ENCODE data around the gene ZNF101.
"Not testable (repeated sequence)": the region's sequence is repeated elsewhere in the genome, so short reads cannot be mapped to it uniquely, and the experiment has no call there.

ZNF101 gene

DNA sequence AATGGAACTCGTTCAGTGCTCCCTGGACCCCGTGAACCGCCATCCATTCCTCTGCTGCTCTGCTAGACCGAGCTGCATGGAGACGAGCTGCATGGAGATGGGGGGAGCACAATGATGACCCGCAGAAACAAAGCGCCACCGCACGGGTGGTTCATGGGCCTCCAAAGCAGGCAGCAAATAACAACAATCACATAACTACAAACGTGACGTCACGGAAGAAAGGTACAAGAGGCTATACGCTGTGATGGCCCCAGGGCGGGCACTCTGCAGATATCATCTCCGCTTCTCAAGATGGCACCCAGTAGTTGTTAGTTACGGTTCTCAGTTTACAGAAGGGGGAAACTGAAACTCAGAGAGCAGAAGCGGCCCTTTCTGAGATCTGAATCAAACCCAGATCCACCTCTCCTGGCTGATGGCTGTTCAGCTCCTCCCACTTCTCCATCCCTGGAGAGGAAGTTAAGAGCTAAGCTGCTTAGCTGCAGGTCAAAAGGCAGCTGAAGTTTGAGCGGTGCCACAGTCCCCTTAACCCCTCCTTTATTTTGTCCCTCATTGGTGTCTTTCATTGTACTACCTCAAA, 6.9 kb upstream of the ZNF101 start:
- DNase-seq (ENCODE audit: low read depth), result no peak

GRCh38 chr19:19662344-19662743, 6.3 kb upstream of the ZNF101 start:
- DNase-seq (ENCODE audit: low read depth), result no peak

GRCh38 chr19:19662871-19663255, 5.8 kb upstream of the ZNF101 start:
- no peak for DNase-seq (ENCODE audit: low read depth)

- DNase-seq (ENCODE audit: low read depth), result peak; percentile 92
These were observed 5.2 kb upstream of the ZNF101 start, which contains the start of gene ATP13A1 for GRCh38 chr19:19663256-19664120. Gene ATP13A1 (minus strand): TSS chr19:19663676. CDS start chr19:19663666, 10 bp downstream.

DNA sequence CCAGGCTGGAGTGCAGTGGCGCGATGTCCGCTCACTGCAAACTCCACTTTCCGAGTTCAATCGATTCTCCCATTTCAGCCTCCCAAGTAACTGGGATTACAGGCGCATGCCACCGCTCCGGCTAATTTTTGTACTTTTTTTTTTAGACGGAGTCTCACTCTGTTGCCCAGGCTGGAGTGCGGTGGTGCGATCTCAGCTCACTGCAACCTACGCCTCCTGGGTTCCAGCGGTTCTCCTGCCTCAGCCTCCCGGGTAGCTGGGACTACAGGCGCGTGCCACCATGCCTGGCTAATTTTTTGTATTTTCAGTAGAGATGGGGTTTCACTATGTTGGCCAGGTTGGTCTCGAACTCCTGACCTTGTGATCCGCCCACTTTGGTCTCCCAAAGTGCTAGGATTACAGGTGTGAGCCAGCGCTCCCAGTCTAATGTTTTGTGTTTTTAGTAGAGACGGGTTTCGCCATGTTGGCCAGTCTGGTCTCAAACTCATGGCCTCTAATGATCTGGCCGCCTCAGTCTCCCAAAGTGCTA, 3.2 kb upstream of the ZNF101 start:
- not testable (repeated sequence) for DNase-seq (ENCODE audit: low read depth)

DNA sequence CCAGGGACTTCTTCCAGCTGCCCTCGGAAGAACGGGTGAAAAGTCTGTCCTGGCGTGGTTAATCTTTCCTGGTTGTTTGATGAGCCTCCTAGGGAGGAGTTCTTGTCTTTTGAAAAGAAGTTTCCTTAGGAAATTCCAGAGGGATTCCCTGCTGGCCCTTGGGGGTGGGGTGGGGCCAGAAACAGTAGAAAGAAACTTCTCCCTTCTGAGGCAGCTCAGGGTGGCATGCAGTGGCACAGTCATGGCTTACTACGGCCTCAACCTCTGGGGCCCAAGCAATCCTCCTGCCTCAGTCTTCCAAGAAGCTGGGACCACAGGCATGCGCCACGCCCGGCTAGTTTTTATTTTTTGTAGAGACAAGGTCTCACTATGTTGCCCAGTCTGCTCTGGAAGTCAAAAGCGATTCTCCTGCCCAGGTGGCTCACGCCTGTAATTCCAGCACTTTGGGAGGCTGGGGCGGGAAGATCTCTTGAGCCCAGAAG, 1.5 kb downstream of the ZNF101 start:
- no peak for DNase-seq (ENCODE audit: low read depth)

- no peak for DNase-seq (ENCODE audit: low read depth)
These were observed 4.2 kb downstream of the ZNF101 start for GRCh38 chr19:19672816-19673215.

DNA sequence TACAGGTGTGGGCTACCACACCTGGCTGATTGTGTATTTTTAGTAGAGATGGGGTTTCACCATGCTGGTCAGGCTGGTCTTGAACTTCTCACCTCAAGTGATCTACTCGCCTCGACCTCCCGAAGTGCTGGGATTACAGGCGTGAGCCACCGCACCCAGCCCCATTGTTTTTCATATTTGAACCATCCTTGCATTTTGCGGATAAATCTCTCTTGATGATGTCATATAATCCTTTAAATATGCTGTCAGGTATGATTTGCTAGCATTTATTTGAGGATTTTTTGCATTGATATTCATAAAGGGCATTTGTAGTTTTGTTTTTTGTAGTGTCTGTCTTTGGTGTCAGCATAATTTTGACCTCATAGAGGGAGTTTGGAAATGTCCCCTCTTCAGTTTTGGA, 5.7 kb downstream of the ZNF101 start:
- DNase-seq (ENCODE audit: low read depth), result no peak

DNA sequence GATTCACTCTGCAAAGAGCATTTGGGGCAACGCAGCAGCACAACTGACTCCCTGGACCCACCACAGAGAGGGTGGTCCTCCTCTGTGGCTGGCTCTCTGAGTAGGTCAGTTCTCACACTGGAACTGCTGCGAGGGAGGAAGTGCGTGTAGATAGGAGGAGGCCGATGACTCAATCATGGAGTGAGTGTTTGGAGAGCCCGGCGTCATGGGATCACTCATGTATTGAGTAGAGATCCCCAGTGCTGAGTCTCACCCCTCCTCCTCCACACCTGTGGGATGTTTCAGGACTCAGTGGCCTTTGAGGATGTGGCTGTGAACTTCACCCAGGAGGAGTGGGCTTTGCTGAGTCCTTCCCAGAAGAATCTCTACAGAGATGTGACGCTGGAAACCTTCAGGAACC, 8.9 kb downstream of the ZNF101 start:
- DNase-seq (ENCODE audit: low read depth), result no peak

- DNase-seq (ENCODE audit: low read depth), result no peak
These were observed 10.8 kb downstream of the ZNF101 start for GRCh38 chr19:19679176-19680073.

- not testable (repeated sequence) for DNase-seq (ENCODE audit: low read depth)
These were observed 17.5 kb downstream of the ZNF101 start for GRCh38 chr19:19686119-19686518.

- DNase-seq (ENCODE audit: low read depth), result no peak
These were observed 17.9 kb downstream of the ZNF101 start for GRCh38 chr19:19686580-19686979.

DNA sequence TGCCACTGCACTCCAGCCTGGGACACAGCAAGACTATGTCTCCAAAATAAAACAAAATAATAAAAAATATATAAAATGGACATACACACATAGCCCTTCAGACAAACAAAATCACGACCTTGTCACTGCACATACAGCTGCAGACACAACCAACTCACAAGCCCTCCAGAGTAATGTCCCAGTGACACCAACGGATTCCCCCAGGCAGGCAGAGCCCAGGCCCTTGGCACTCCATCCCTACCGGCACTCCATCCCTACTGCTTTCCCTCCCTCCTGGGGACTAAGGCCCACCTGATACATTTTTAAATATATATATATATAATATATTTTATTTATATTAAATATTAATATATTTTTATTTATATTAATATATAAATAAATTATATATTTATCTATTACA, 18.5 kb downstream of the ZNF101 start:
- no peak for DNase-seq (ENCODE audit: low read depth)

GRCh38 chr19:19689023-19689422, 20.4 kb downstream of the ZNF101 start:
- DNase-seq (ENCODE audit: low read depth), result not testable (repeated sequence)

DNA sequence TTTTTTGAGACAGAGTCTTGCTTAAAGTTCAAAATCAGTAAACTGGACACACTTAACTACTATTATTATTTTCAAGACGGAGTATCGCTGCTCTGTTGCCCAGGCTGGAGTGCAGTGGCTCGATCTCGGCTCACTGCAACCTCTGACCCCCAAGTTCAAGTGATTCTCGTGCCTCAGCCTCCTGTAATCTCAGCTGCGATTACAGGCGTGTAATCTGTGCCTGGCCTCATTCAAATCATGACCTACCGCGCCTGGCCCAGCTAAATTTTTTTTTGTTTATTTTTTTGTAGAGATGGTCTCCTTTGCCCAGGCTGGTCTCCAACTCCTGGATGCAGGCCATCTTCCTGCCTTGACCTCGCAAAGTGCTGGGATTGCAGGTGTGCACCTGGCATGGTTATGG, 23.0 kb downstream of the ZNF101 start:
- no peak for DNase-seq (ENCODE audit: low read depth)

- no peak for DNase-seq (ENCODE audit: low read depth)
These were observed 27.7 kb downstream of the ZNF101 start for GRCh38 chr19:19696386-19696785.

- no peak for DNase-seq (ENCODE audit: low read depth)
These were observed 28.9 kb downstream of the ZNF101 start for GRCh38 chr19:19697589-19697988.

DNA sequence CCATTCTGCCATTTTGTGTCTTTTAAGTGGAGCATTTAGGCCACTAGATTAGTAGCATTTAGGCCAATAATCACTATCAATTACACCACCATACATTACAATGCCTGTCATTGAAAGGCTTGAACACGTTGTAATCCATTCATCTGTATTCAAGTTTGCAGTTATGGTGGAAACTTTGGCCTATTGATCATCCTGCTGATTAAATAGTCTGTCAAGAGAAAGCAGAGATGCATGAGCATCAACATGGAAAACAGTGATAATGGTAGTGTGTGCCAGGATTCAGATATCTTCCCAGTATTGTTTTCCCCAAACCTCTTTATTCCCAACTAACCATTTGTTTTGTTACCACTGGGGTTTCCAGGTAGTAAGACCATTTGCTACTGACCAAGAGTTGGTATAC, 31.9 kb downstream of the ZNF101 start:
- DNase-seq (ENCODE audit: low read depth), result not testable (repeated sequence)

DNA sequence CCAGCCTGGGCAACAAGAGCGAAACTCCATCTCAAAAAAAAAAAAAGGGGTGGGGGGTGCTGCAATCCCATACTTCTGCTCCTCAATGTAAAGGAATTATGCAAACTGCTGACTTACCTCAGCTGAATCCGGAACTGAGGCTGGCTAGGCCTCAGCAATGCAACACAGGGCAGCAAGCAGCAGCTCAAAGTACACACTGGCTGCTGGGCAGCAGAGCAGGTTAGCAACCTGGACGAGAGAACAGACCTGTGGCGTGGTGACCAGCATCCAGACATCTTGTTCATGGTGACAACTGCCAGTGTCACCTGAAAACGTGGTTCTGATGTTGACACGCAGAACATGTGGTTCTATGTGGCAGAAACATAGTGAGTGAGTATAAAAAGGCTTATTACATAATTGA, 36.2 kb downstream of the ZNF101 start:
- DNase-seq (ENCODE audit: low read depth), result no peak

- no peak for DNase-seq (ENCODE audit: low read depth)
These were observed 41.9 kb downstream of the ZNF101 start for GRCh38 chr19:19710506-19710905.

GRCh38 chr19:19711306-19711933, 42.8 kb downstream of the ZNF101 start:
- DNase-seq (ENCODE audit: low read depth), result no peak
